GM23338 (cell line): Measurements from ENCODE around the gene SHISA2. TPM values are rescaled to one million over a fixed set of nuclear protein-coding genes. Genes with fewer than 3 reads are reported as not detected.

Experiments used
- ATAC-seq: fragments of 200-7000 bp; cut with Tn5 transposase; 3 replicates; pipeline ENCODE4 v1.9.1; 2020
- DNase-seq: peaks from one replicate; pipeline ENCODE4 v3.0.0-alpha.2; 2015; ENCODE audit warnings: low spot score
- H2AFZ ChIP-seq: fragments of 200-600 bp; sonication (generic); 2 replicates; pipeline ENCODE4 v1.8.0; 2016; ENCODE audit warnings: antibody characterized with exemption, mild to moderate bottlenecking, moderate library complexity
- H3F3A ChIP-seq: fragments of 200-600 bp; sonication (generic); replicated peaks from 2 replicates; pipeline ENCODE4 v1.8.0; 2017; ENCODE audit warnings: antibody characterized with exemption, mixed run types, low read depth
- H3K27ac ChIP-seq: fragments of 200-600 bp; sonication (generic); 2 replicates; pipeline ENCODE4 v1.6.1; 2016; ENCODE audit warnings: low read depth
- H3K27me3 ChIP-seq: fragments of 200-600 bp; sonication (generic); 2 replicates; pipeline ENCODE4 v1.8.0; 2016; ENCODE audit warnings: mild to moderate bottlenecking, mixed run types, moderate library complexity; ENCODE audit not compliant: insufficient read depth
- H3K36me3 ChIP-seq: fragments of 200-600 bp; sonication (generic); 2 replicates; pipeline ENCODE4 v1.8.0; 2016; ENCODE audit warnings: mild to moderate bottlenecking; ENCODE audit not compliant: insufficient read depth
- H3K4me1 ChIP-seq: fragments of 200-600 bp; sonication (generic); 2 replicates; pipeline ENCODE4 v1.8.0; 2016; ENCODE audit warnings: mild to moderate bottlenecking, moderate library complexity; ENCODE audit not compliant: insufficient read depth
- H3K4me2 ChIP-seq: fragments of 200-600 bp; sonication (generic); 2 replicates; pipeline ENCODE4 v1.7.1; 2017; ENCODE audit warnings: mixed run types
- H3K4me3 ChIP-seq: fragments of 200-600 bp; sonication (generic); 2 replicates; pipeline ENCODE4 v1.6.1; 2016; ENCODE audit warnings: mixed run types
- H3K79me2 ChIP-seq: fragments of 200-600 bp; sonication (generic); replicated peaks from 2 replicates; pipeline ENCODE4 v1.8.0; 2017; ENCODE audit warnings: mild to moderate bottlenecking; ENCODE audit not compliant: insufficient read depth
- H3K9me2 ChIP-seq: fragments of 200-600 bp; sonication (generic); 2 replicates; pipeline ENCODE4 v1.8.0; 2017; ENCODE audit not compliant: insufficient read depth
- H4K20me1 ChIP-seq: fragments of 200-600 bp; sonication (generic); replicated peaks from 2 replicates; pipeline ENCODE4 v1.8.0; 2017; ENCODE audit warnings: mild to moderate bottlenecking; ENCODE audit not compliant: insufficient read depth
- H3K27ac Mint-ChIP-seq: 2 replicates; pipeline ENCODE4 v1.8.0; 2020; ENCODE audit warnings: inconsistent platforms, mild to moderate bottlenecking, moderate library complexity, mixed read lengths
- H3K27me3 Mint-ChIP-seq: 3 replicates; pipeline ENCODE4 v1.8.0; 2022; ENCODE audit warnings: low read depth, mild to moderate bottlenecking, moderate library complexity, mixed read lengths, inconsistent platforms; ENCODE audit not compliant: insufficient read depth, poor library complexity
- H3K36me3 Mint-ChIP-seq: 3 replicates; pipeline ENCODE4 v1.8.0; 2021; ENCODE audit warnings: low read depth, mild to moderate bottlenecking, inconsistent platforms, moderate library complexity, mixed read lengths
- H3K4me1 Mint-ChIP-seq: 3 replicates; pipeline ENCODE4 v1.8.0; 2020; ENCODE audit warnings: mild to moderate bottlenecking, inconsistent platforms, mixed read lengths
- H3K4me3 Mint-ChIP-seq: 3 replicates; pipeline ENCODE4 v1.8.0; 2021; ENCODE audit warnings: moderate library complexity, mild to moderate bottlenecking, inconsistent platforms, mixed read lengths
- H3K9me3 Mint-ChIP-seq: 3 replicates; pipeline ENCODE4 v1.8.0; 2020; ENCODE audit warnings: moderate library complexity, mild to moderate bottlenecking, inconsistent platforms, mixed read lengths
- CREB1 ChIP-seq: fragments of 250-450 bp; sonication (Bioruptor Pico); IDR thresholded peaks from 2 replicates; pipeline ENCODE4 v1.5.0; 2020; ENCODE audit warnings: low read depth, mild to moderate bottlenecking, moderate library complexity
- ETS1 ChIP-seq: IDR thresholded peaks from 2 replicates; pipeline ENCODE4 v1.6.1; 2016; ENCODE audit warnings: antibody characterized with exemption
- EZH2 ChIP-seq: fragments of 200-600 bp; sonication (generic); IDR thresholded peaks from one replicate; pipeline ENCODE4 v1.8.0; 2017; ENCODE audit warnings: antibody characterized with exemption, mild to moderate bottlenecking, low read depth; ENCODE audit not compliant: unreplicated experiment
- EZH2phosphoT487 ChIP-seq: fragments of 200-600 bp; sonication (generic); IDR thresholded peaks from one replicate; pipeline ENCODE4 v1.8.1; 2018; ENCODE audit warnings: antibody characterized with exemption; ENCODE audit not compliant: unreplicated experiment
- JUNB ChIP-seq: IDR thresholded peaks from one replicate; pipeline ENCODE4 v1.6.1; 2016; ENCODE audit warnings: antibody characterized with exemption; ENCODE audit not compliant: unreplicated experiment
- NANOG ChIP-seq: IDR thresholded peaks from 2 replicates; pipeline ENCODE4 v1.6.1; 2016; ENCODE audit warnings: antibody characterized with exemption, borderline replicate concordance
- POLR2AphosphoS5 ChIP-seq: IDR thresholded peaks from 2 replicates; pipeline ENCODE4 v1.6.1; 2016; ENCODE audit warnings: antibody characterized with exemption, low read depth
- REST ChIP-seq: IDR thresholded peaks from one replicate; pipeline ENCODE4 v1.6.1; 2018; ENCODE audit warnings: antibody characterized with exemption; ENCODE audit not compliant: unreplicated experiment
- STAT1 ChIP-seq: IDR thresholded peaks from one replicate; pipeline ENCODE4 v1.6.1; 2016; ENCODE audit warnings: antibody characterized with exemption; ENCODE audit not compliant: unreplicated experiment
- ZNF114 ChIP-seq: fragments of 250-450 bp; sonication (Bioruptor Pico); IDR thresholded peaks from 2 replicates; pipeline ENCODE4 v1.5.0; 2020; ENCODE audit warnings: mild to moderate bottlenecking, moderate library complexity
- ZNF331 ChIP-seq: fragments of 250-450 bp; sonication (Bioruptor Pico); IDR thresholded peaks from 2 replicates; pipeline ENCODE4 v1.5.0; 2020; ENCODE audit warnings: low read depth, mild to moderate bottlenecking, moderate library complexity
- polyA plus RNA-seq: library from polyadenylated mRNA; unstranded; fragments of >200 nt; fragmentation: Nextera tagmentation; extraction: Ambion mirVana; gene quantifications from 2 replicates; pipeline ENCODE4 v1.2.1, GENCODE V29; 2016
- total RNA-seq: library from RNA; depleted of rRNA; stranded (reverse); fragments of >200 nt; shearing (Covaris generic); gene quantifications from 2 replicates; pipeline ENCODE4 v1.2.3, GENCODE V29; 2014
- TF ChIP-seq, protein P1 (sequence below), 2 experiments: fragments of 200-600 bp in 1 of 2; sonication (generic) in 1 of 2; conservative IDR thresholded peaks; 2 replicates each; pipeline versions ENCODE4 v1.5.1 to v1.6.1; 2016 to 2017; ENCODE audit warnings: antibody characterized with exemption in 2 of 2, low read depth in 2 of 2, mild to moderate bottlenecking in 2 of 2, moderate library complexity in 1 of 2

The SHISA2 gene
- total and polyA plus RNA-seq, 2 experiments from 2014 or later: 17.9 to 37.4 TPM

DNA sequence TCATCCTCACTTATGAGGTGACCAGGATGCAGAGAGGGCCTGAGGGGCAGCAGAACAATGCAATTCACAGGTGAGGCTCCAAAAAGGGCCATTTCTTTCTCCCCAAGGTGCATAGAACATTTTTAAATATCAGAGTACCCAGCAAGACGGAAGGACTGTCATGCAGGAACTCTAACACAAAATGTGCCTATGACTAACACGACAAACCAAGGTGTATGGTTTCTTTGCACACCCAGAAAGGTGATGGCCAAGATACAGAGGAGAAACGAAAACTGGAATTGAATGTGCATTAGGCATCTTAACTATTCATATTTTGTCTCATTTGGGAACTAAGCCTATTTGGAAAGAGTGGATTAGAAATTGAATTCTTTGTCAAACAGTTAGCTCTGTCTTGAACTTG, 29.9 kb downstream of the SHISA2 start:
- H3K27me3 Mint-ChIP-seq: peaks cover 13% of the 10 kb centered on the region

DNA sequence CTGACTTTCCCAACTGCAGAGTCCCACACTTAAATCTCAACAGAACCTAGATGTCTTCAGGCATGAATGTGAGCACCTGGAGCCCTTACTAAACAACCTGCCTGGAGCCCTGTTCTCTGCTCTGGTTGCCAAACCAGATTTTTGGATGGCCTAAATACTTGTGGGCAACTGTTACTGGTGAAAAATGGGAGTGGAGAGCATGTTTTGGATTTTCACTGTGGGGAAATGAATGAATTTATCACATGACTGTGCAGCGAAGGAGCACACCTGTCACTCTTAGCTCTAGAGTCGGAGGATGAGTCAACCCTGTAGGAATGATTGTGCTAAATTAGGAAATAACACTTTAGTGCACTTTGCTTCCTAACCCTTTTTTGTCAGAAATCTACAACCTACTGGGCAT, 30.3 kb downstream of the SHISA2 start:
- no peak for ATAC-seq
- no peaks in the 10 kb centered on the region; the same call in 2 of the 3 replicates for H3K36me3 Mint-ChIP-seq
- H3K36me3 ChIP-seq: no peaks in the 10 kb centered on the region
- no peak overlapping the region for H3K4me2 ChIP-seq
- no peak for DNase-seq
- H3K4me3 ChIP-seq: no peak overlapping the region
- H3K4me3 Mint-ChIP-seq: no peak overlapping the region
- H3K9me3 Mint-ChIP-seq: no peaks in the 10 kb centered on the region
- no peaks in the 10 kb centered on the region for H4K20me1 ChIP-seq
- peaks cover 47% of the 10 kb centered on the region for H3K4me1 Mint-ChIP-seq
- no peak overlapping the region for H3K27ac Mint-ChIP-seq
- no peaks in the 10 kb centered on the region for H3F3A ChIP-seq
- H3K9me2 ChIP-seq: no peaks in the 10 kb centered on the region
- H3K79me2 ChIP-seq: no peaks in the 10 kb centered on the region
- no peak overlapping the region for H2AFZ ChIP-seq
- peaks cover 13% of the 10 kb centered on the region for H3K27me3 Mint-ChIP-seq
- no peak overlapping the region for H3K27ac ChIP-seq
- H3K4me1 ChIP-seq: peaks cover 22% of the 10 kb centered on the region
- no peaks in the 10 kb centered on the region for H3K27me3 ChIP-seq
- TF ChIP-seq STAT1 (no peak), JUNB (no peak), NANOG (no peak), REST (no peak), EZH2 (no peak), ZNF331 (CRISPR knock-in tag) (no peak), ZNF114 (CRISPR knock-in tag) (no peak), CREB1 (CRISPR knock-in tag) (no peak), ETS1 (no peak), POLR2AphosphoS5 (no peak)
- TF ChIP-seq, protein P1, sequence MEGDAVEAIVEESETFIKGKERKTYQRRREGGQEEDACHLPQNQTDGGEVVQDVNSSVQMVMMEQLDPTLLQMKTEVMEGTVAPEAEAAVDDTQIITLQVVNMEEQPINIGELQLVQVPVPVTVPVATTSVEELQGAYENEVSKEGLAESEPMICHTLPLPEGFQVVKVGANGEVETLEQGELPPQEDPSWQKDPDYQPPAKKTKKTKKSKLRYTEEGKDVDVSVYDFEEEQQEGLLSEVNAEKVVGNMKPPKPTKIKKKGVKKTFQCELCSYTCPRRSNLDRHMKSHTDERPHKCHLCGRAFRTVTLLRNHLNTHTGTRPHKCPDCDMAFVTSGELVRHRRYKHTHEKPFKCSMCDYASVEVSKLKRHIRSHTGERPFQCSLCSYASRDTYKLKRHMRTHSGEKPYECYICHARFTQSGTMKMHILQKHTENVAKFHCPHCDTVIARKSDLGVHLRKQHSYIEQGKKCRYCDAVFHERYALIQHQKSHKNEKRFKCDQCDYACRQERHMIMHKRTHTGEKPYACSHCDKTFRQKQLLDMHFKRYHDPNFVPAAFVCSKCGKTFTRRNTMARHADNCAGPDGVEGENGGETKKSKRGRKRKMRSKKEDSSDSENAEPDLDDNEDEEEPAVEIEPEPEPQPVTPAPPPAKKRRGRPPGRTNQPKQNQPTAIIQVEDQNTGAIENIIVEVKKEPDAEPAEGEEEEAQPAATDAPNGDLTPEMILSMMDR (conservative IDR thresholded peaks at IDR 0.05; ENCODE audit: low read depth in 2 of 2): no peak

More for the DNA sequence above, 29.9 kb downstream of the SHISA2 start:
- Histone ChIP-seq H4K20me1 (no peaks in the 10 kb centered on the region), H3K36me3 (no peaks in the 10 kb centered on the region), H3K79me2 (no peaks in the 10 kb centered on the region), H2AFZ (no peak overlapping the region), H3F3A (no peaks in the 10 kb centered on the region), H3K27ac (no peak overlapping the region; the same call in 1 of the 2 replicates), H3K4me2 (no peak overlapping the region), H3K4me1 (peaks cover 22% of the 10 kb centered on the region), H3K4me3 (no peak overlapping the region), H3K9me2 (no peaks in the 10 kb centered on the region), H3K27me3 (no peaks in the 10 kb centered on the region)
- Mint-ChIP-seq H3K4me1 (peaks cover 47% of the 10 kb centered on the region), H3K4me3 (no peak overlapping the region), H3K36me3 (no peaks in the 10 kb centered on the region; the same call in 2 of the 3 replicates), H3K27ac (no peak overlapping the region), H3K9me3 (no peaks in the 10 kb centered on the region)
- no peak for DNase-seq
- no peak for ATAC-seq
- no peak for TF ChIP-seq NANOG
- no peak for TF ChIP-seq EZH2phosphoT487
- no peak for TF ChIP-seq ZNF331 (CRISPR knock-in tag)
